GM12878 (cell line): ENCODE results near the gene SLC23A2. TPM values are rescaled to one million over a fixed set of nuclear protein-coding genes. Genes with fewer than 3 reads are reported as not detected.

ENCODE experiments used
- ATAC-seq: fragments of 200-7000 bp; cut with Tn5 transposase; 3 replicates; pipeline ENCODE4 v1.9.1; 2020; ENCODE audit warnings: mild to moderate bottlenecking, moderate library complexity
- BruUV-seq: library from RNA; stranded (reverse); fragments of 400-500 nt; replicated peaks from 2 replicates; lab custom pipeline; 2021; lab: Mats Ljungman, UMichigan
- CTCF ChIA-PET: fragments of 300-600 bp; sonication (Branson Sonifier 250); formaldehyde crosslinking; extraction: SDS; loops from one replicate; lab custom pipeline; 2021; ENCODE audit warnings: inconsistent platforms; lab: Yijun Ruan, JAX
- POLR2A ChIA-PET: fragments of 350-600 bp; formaldehyde crosslinking; extraction: SDS; loops from one replicate; lab custom pipeline; 2021; ENCODE audit warnings: inconsistent platforms; lab: Charles Lee
- RAD21 ChIA-PET: fragments of 300-600 bp; sonication (Branson Sonifier 250); formaldehyde crosslinking; loops from one replicate; lab custom pipeline; 2023; ENCODE audit warnings: antibody characterized with exemption; ENCODE audit not compliant: unreplicated experiment; lab: Charles Lee
- SMC1A ChIA-PET: fragments of 300-600 bp; sonication (Branson Sonifier 250); formaldehyde crosslinking; loops from one replicate; lab custom pipeline; 2023; ENCODE audit not compliant: unreplicated experiment, uncharacterized antibody; lab: Charles Lee
- DNase-seq: peaks from one replicate; pipeline ENCODE4 v3.0.0-alpha.2; 2011; ENCODE audit warnings: low read depth, low spot score
- FAIRE-seq: peaks from 3 replicates; lab custom pipeline; 2011; peaks lifted over from hg19 to GRCh38; lab: Jason Lieb, UNC
- H2AFZ ChIP-seq: 2 replicates; pipeline ENCODE4 v1.6.0; 2011; ENCODE audit warnings: low read depth, low read length, control low read depth; ENCODE audit not compliant: control insufficient read depth
- H3K27ac ChIP-seq: 2 replicates; pipeline ENCODE4 v1.5.1; 2011; ENCODE audit warnings: control low read depth; ENCODE audit not compliant: control insufficient read depth, insufficient read depth
- H3K27me3 ChIP-seq, 2 experiments: replicated peaks in 1 of 2; 2 replicates each; pipeline versions ENCODE4 v1.6.0 to v1.6.1; 2011; ENCODE audit warnings: low read length in 1 of 2; ENCODE audit not compliant: control insufficient read depth in 2 of 2, insufficient read depth in 2 of 2
- H3K36me3 ChIP-seq, 2 experiments: 2 replicates each; pipeline ENCODE4 v1.5.1; 2011; ENCODE audit warnings: low read length in 1 of 2; ENCODE audit not compliant: control insufficient read depth in 2 of 2, insufficient read depth in 2 of 2
- H3K4me1 ChIP-seq: 2 replicates; pipeline ENCODE4 v1.6.1; 2011; ENCODE audit warnings: mild to moderate bottlenecking, low read length, moderate library complexity, mixed read lengths; ENCODE audit not compliant: control insufficient read depth, insufficient read depth
- H3K4me2 ChIP-seq: 2 replicates; pipeline ENCODE4 v1.6.0; 2011; ENCODE audit warnings: control low read depth; ENCODE audit not compliant: control insufficient read depth, insufficient read depth
- H3K4me3 ChIP-seq: fragments of 200-600 bp; sonication (generic); 2 replicates; pipeline ENCODE4 v1.5.1; 2016
- H3K79me2 ChIP-seq: 2 replicates; pipeline ENCODE4 v1.6.0; 2011; ENCODE audit warnings: low read length; ENCODE audit not compliant: control insufficient read depth, insufficient read depth
- H3K9ac ChIP-seq: 2 replicates; pipeline ENCODE4 v1.8.0; 2011; ENCODE audit warnings: low read length, control low read depth, mixed read lengths; ENCODE audit not compliant: control insufficient read depth, insufficient read depth
- H3K9me3 ChIP-seq: replicated peaks from 3 replicates; pipeline ENCODE4 v1.5.1; 2011; ENCODE audit warnings: mild to moderate bottlenecking, low read length; ENCODE audit not compliant: control insufficient read depth, insufficient read depth
- H4K20me1 ChIP-seq: 2 replicates; pipeline ENCODE4 v1.6.0; 2011; ENCODE audit not compliant: control insufficient read depth, insufficient read depth
- ATF2 ChIP-seq: IDR thresholded peaks from 2 replicates; pipeline ENCODE4 v1.6.1; 2012; ENCODE audit warnings: low read length, inconsistent platforms
- CBX5 ChIP-seq: sonication (generic); IDR thresholded peaks from 2 replicates; pipeline ENCODE4 v1.6.1; 2016; ENCODE audit warnings: low read depth, moderate library complexity, mild to moderate bottlenecking, inconsistent platforms
- CREB1 ChIP-seq: IDR thresholded peaks from 2 replicates; pipeline ENCODE4 v1.6.1; 2012; ENCODE audit warnings: low read depth, mild to moderate bottlenecking, inconsistent platforms
- MLLT1 ChIP-seq: fragments of 450-650 bp; IDR thresholded peaks from 2 replicates; pipeline ENCODE4 v1.6.1; 2016; ENCODE audit warnings: mild to moderate bottlenecking
- NFYA ChIP-seq: IDR thresholded peaks from 2 replicates; pipeline ENCODE4 v1.6.1; 2011; ENCODE audit warnings: low read depth, mild to moderate bottlenecking, low read length, improper control_type of control experiment, borderline replicate concordance
- SMARCA5 ChIP-seq: fragments of 450-650 bp; IDR thresholded peaks from 2 replicates; pipeline ENCODE4 v1.6.1; 2017; ENCODE audit warnings: mild to moderate bottlenecking
- SPI1 ChIP-seq: IDR thresholded peaks from 2 replicates; pipeline ENCODE4 v1.6.1; 2011; ENCODE audit warnings: low read depth, mild to moderate bottlenecking, low read length, moderate library complexity, borderline replicate concordance; ENCODE audit not compliant: insufficient read depth
- STAT3 ChIP-seq: IDR thresholded peaks from 2 replicates; pipeline ENCODE4 v1.6.1; 2011; ENCODE audit warnings: low read depth, low read length, improper control_type of control experiment
- TCF12 ChIP-seq: IDR thresholded peaks from 2 replicates; pipeline ENCODE4 v1.6.1; 2011; ENCODE audit warnings: low read depth, mild to moderate bottlenecking, low read length
- WGBS: methylation state at CpG from one replicate; pipeline ENCODE4 v1.1.6; 2016; ENCODE audit warnings: low lambda C conversion rate; ENCODE audit not compliant: insufficient replicate concordance, insufficient coverage; ENCODE audit errors: missing lambda C conversion rate; 5-methylcytosine and 5-hydroxymethylcytosine counted together
- in situ Hi-C: fragments of 300-500 bp; cut with MboI; formaldehyde crosslinking; loops from 9 replicates; pipeline ENCODE4 v1.14.3; 2018; ENCODE audit warnings: mixed read lengths
- intact Hi-C: fragments of 100-400 bp; cut with micrococcal nuclease; formaldehyde crosslinking; loops from one replicate; pipeline ENCODE4 v1.14.2; 2022; ENCODE audit not compliant: unreplicated experiment
- polyA plus RNA-seq, 11 experiments: library from polyadenylated mRNA; depleted of rRNA in 4 of 11; unstranded in 6 of 11; stranded (reverse) in 5 of 11; fragments of >200 nt; fragmentation: Nextera tagmentation in 4 of 11; fragmentation: Illumina TruSeq in 1 of 11; extraction: Ambion mirVana in 4 of 11; extraction: Trizol in 1 of 11; gene quantifications; 1 replicate in 1 of 11; 2 replicates in 10 of 11; pipeline versions ENCODE4 v1.2.1 to v1.2.3, GENCODE V29; 2011 to 2016; ENCODE audit warnings: inconsistent platforms in 2 of 11, missing spikeins in 2 of 11, low read depth in 1 of 11
- total RNA-seq, 4 experiments: library from RNA; depleted of rRNA in 3 of 4; stranded (reverse); fragments of >200 nt in 3 of 4; fragmentation: Illumina TruSeq in 1 of 4; extraction: Trizol in 1 of 4; gene quantifications; 2 replicates each; pipeline versions ENCODE4 v1.2.1 to v1.2.3, GENCODE V29; 2013 to 2021

SLC23A2 gene
- total and polyA plus RNA-seq, 10 of the 15 experiments (the other 5 are each of a cell fraction or from before 2014, with no cell fraction given) = 4.4 to 56.1 (median 35.5) TPM

- TF ChIP-seq ATF2 = no peak
Observed at GRCh38 chr20:4887586-4887985, 113.7 kb downstream of the SLC23A2 start (continued).

- Histone ChIP-seq H3K9ac (no peak overlapping the region), H3K36me3 (peaks cover 0 to 20% of the 10 kb centered on the region in 2 experiments; a peak in 3 of 4 replicates), H3K27me3 (no peaks in the 10 kb centered on the region), H3K27ac (no peak overlapping the region), H3K4me2 (no peak overlapping the region), H2AFZ (no peak overlapping the region), H3K4me3 (no peak overlapping the region), H3K4me1 (no peaks in the 10 kb centered on the region), H4K20me1 (no peaks in the 10 kb centered on the region), H3K79me2 (no peaks in the 10 kb centered on the region), H3K9me3 (no peaks in the 10 kb centered on the region)
- ATAC-seq (no peak), FAIRE-seq (peak; percentile 64), DNase-seq (no peak)
- ChIA-PET RAD21 (interaction anchor here (1.2 kb wide), 1 partner anchor 213 kb away, joined by 3 read pairs; no protein-coding TSS in a partner anchor), POLR2A (interaction anchor here (0.9 kb wide), 1 partner anchor 60 kb away, joined by 4 read pairs; no protein-coding TSS in a partner anchor), SMC1A (interaction anchor here (0.8 to 3.0 kb wide), 4 partner anchors 63 to 214 kb away, joined by 3 to 11 read pairs (median 4); no protein-coding TSS in a partner anchor), CTCF (interaction anchor here (0.7 to 1.2 kb wide), 6 partner anchors 9 to 336 kb away, joined by 3 to 4 read pairs (median 3); no protein-coding TSS in a partner anchor)
- in situ Hi-C loops (no loop called here), intact Hi-C loops (no loop called here)
- BruUV-seq = no TSS peak
- 92% methylated on average over 8 of the region's 8 CpGs for WGBS
- TF ChIP-seq SMARCA5 = no peak
- TF ChIP-seq NFYA = no peak
- no peak for TF ChIP-seq CBX5
- TF ChIP-seq SPI1 = peak; percentile 26; the same call in 1 of the 2 replicates
- no peak for TF ChIP-seq CREB1
- TF ChIP-seq TCF12 = no peak
- no peak for TF ChIP-seq MLLT1
- TF ChIP-seq STAT3 = no peak
Observed at GRCh38 chr20:4886771-4887527, 114.4 kb downstream of the SLC23A2 start.
